ENCODE measurements around the gene SDK2.

SDK2 gene

DNA sequence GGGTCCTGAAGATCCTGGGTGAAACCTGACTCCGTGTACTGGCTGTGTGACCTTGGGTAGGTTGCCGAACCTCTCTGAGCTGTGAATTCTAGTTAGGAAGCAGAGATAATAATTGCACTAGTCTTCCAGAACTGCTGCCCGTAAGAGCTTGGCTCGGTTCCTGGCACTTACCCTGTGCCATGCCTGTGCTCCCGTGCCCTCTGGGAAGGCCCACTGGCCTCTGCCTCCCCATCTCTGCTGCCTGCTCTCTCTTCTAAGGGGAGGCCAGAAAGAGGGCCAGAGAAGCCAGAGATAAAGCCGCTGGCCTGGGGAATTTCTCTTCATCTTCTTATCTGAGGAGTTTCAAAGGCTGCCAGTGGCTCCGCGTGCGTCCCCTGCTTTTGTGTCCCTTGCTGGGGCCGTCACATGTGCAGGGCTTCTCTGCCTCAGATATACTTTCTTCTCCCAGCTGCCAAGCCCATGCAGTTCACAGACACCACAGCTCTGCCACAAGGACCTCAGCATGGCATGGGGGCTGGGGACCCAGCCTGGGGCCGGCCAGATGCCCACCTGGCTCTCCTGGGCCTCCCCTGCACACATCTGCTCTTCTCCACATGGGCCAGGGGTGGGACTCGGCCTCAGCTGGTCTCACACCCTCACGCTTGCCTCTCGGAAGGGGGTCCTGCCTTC lies 145.2 kb downstream of the SDK2 start:
- no peak overlapping the region for H3K4me3 ChIP-seq (ENCODE audit: low read depth, low read length)
- no peak for DNase-seq (ENCODE audit: low read depth)

DNA sequence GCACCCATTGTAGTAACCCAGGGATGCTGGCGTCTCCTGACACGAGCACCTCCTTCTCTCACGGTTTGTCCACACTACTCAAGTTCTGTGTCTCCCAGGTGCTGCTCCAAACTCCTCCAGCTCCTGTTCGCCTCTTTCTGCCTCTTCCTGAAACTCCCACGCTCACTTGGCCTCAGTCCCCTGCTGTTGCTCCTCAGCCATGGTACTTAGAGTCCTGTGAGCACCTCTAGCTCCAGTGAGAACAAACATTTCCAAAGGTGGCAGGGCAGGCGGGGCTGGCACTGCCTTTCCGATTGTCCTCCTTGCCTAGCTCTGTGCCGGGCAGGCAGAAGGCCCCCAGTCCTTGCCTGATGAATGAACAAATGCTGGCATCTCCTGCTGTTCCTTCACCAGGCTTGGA lies 146.1 kb downstream of the SDK2 start:
- no peak overlapping the region for H3K4me3 ChIP-seq (ENCODE audit: low read depth, low read length)
- DNase-seq (ENCODE audit: low read depth): no peak

DNA sequence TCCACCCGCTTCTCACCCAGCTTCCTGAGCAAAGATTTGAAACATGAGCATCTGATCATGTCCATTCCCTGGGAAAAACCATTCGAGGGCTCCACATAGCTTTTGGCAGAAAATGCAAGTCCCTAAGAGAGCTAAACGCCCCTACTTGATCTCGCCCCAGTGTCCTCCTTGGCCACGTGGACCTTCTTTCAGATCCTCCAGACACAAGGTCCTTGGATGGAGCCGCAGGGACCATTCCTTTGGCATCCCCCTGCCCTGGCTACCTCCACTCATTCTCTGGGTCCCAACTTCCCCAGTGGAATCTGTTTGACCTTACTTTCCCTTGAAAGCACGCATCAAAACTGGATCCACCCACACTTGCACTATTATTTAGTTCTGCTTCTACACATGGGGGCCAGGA lies 146.5 kb downstream of the SDK2 start:
- DNase-seq (ENCODE audit: low read depth): no peak
- H3K4me3 ChIP-seq (ENCODE audit: low read depth, low read length): no peak overlapping the region

DNA sequence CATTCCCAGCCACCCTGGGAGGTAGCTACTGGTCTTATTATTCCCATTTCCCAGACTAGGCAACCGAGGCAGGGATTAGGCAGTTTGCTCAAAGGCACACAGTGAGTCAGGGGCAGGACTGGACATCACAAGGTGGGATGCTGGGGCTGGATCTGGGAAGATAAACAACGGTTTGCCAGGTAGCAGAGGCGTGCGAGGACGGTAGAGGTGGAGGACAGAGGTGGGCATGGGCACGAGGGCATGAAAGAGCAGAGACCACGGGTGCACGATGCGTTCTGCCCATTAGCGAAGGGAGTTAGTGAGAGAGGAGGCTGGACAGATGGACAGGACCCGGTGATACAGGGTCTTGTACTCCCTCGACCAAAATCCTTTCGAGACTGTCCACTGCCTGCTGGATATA lies 148.0 kb downstream of the SDK2 start:
- H3K4me3 ChIP-seq (ENCODE audit: low read depth, low read length): no peak overlapping the region
- DNase-seq (ENCODE audit: low read depth): no peak

DNA sequence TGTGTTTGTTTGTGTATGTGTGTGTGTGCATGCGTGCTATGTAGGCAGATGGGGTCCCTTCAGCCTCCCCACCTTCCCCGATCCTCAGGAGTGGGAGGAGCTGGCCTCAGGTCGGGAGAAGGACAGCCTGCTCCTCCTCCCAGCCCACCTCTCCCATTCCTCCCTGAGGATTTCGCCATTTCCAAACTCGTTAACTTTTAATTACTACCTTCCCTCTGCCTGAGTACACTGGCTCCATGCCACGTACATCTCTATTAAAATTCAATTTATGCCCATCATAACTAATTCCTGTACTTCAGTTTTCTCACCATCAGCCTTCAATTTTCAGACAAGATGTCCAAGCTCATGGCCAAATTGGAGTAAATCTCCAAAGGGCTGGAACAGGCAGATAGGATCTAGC lies 148.6 kb downstream of the SDK2 start:
- DNase-seq (ENCODE audit: low read depth): no peak

DNA sequence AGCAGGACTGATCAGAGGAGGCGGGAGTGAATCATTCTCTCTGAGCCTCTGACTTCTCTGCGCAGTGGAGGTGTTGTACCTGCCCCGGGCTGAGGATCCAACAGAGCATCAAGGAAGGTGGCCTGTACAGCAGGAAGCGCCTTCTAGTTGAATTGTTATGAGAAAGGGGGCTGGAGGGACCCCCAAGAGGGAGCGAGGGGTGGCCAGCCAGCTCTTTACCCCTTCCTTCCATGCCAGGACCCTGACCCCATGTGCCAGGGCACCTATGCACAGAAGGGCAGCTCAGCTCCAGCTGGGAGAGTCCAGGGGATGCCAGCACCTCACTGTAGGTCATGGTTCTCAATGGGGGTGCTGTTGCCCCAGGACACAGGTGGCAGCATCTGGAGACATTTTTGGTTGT lies 149.3 kb downstream of the SDK2 start:
- DNase-seq (ENCODE audit: low read depth): no peak
- H3K4me3 ChIP-seq (ENCODE audit: low read depth, low read length): no peak overlapping the region

More for the DNA sequence above, 148.6 kb downstream of the SDK2 start:
- H3K4me3 ChIP-seq (ENCODE audit: low read depth, low read length): no peak overlapping the region

DNA sequence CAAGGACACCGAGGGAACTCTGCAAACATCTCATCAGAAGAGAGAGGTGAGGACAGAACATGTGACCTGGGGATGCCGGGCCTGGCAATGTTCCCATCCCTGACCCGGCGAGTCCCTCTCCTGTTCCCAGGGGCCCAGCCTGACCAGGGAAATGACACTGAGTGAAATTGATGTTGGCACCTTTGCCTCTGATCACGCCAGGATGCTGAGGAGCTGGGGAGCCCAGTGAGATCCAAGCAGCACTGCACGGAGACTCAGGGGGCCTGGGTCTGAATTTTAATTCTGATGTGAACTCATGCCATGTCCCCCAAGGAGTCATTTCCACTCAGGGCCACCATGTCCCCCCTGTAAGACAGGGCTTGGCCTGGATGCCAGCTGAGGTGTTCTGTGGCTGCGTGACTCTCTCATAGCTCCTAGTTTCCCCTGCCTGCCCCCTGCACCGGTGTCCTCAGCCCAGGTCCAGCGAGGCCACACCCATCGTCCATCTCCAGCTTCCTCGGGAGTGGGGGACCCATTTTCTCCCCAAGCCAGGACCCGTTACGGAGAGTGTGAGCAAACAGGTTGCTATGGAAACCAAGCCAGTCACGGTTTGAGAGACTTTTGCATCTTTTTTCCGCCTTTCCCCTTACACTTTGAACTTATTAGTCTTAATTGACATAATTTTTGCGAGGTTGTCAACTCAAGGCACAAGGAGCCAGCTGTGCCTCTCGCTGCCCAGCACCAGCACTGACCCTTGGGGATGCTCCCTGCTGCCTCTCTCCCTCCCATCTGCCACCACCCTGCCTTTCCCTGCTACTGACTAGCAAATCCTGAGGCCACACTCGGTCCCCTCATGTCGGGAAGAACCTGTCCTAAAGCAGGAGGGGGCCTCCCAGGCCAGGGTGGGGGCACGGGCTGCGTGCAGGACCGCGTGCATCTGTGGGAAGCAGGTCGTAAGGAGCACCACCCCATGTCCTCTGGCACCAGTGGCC lies 150.0 kb downstream of the SDK2 start:
- no peak for DNase-seq (ENCODE audit: low read depth)
- H3K4me3 ChIP-seq (ENCODE audit: low read depth, low read length): no peak overlapping the region

DNA sequence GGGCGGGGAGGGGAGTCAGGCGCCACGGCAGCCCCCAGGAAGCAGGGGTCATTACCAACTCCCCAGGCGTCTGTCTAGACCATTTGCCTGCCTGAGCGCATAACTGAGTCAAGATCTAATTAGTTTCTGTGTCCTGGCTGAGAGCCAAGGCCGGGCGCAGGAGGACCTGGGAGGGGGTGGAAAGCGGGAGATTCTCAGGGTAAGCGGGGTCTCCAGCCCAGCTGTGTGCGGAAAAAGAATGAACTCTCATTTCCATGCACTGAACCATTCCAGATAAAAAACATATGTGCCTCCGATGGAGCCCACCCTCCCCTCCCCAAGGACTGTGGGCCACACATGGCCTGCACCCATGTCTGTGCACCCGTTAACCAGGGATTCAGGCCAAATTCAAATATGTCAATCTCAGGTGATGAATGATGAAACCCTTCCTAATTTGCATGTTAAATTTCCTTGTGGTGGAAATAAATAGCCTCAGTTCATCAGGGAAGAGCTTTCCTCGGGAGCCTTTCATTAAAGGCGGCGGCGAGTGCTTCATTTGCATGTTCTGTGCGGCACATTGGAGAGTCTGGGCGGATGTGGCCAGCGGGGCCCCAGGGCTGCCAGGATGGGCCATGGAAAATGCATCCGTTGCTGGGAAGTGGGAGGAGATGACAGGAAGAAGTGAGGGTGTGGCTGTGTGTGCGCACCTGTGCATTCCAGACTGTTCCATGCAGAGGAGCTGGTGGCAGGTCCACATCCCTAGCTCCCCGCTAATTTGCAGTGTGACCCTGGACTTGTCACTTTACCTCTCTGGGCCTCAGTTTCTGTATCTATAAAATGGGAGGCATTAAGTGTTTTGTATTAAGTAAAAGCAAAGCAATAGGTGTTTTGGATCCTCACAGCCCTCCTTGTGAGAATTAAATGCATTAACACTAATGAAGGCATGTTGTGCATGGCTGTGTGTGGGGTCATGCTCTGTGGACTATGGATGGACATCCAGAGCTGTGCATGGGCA lies 151.1 kb downstream of the SDK2 start:
- no peak for DNase-seq (ENCODE audit: low read depth)
- no peak overlapping the region for H3K4me3 ChIP-seq (ENCODE audit: low read depth, low read length)

DNA sequence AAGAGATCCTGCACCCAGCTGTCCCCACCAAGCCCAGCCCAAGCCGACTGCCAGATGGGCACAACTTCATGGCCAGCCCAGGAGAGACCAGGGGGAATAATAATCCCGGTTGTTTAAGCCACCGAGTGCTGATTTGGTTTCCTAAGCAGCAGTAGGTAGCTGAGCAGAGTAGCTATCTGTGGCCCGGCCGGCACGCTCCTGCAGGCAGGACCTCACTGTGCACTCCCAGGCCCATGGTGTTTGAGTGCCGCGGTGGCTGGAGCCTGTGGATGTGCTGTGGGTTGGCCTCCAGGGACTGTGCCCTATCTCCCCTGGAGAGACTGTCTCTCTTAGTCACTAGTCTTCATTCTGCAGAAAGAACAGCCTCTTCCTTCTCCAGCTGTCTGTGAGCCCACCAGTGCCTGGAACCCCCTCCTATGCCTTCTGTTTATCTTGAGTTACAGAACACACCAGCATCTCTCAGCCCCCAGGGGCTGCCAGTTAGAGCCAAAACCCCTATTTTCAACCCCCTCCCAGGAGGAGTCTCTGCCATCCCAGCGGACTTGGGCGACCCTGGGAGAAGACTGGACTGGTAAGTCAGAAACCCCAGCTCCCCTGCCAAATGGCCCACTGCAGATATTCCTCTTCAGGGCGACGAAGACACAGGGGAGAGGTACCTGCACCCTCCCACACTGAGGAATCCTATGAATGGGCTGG lies 152.0 kb downstream of the SDK2 start:
- H3K4me3 ChIP-seq (ENCODE audit: low read depth, low read length): no peak overlapping the region
- no peak for DNase-seq (ENCODE audit: low read depth)

DNA sequence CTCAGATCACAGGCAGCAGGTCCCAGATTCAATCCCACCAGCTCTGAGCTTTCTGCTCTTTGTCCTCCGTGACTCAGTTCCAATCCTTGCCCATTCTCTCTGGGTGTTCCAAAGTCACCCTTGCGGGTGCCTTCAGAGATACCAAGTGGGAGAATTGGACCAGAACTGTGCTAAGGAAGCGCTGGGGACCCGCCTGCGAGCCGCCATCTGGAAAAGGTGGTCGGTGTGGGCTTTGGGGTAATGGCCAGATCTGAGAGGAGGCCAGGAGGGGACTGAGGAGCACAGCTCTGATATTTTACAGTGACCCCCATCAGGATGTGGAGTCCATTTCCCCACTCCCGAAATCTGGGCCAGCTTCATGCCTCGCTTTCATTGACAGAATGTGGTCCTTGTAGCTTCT lies 152.6 kb downstream of the SDK2 start:
- DNase-seq (ENCODE audit: low read depth): no peak
- no peak overlapping the region for H3K4me3 ChIP-seq (ENCODE audit: low read depth, low read length)

DNA sequence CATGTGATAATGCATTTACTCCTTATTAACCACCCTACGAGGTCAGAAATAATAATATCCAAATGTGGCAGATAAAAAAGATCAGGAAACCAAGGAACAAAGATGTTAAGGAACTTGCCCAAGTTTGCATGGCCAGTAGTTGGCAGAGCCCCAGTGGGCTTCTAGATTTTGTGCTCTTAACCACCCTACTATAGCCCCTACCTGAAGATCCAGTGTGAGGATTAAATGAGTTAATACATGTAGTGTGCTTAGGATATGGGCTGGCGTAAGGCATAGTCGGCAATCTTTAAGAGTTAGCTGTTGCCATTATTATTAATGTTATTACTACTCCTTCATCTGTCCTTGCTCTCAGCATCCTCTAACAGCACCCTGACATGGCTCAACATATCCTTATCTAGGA lies 153.4 kb downstream of the SDK2 start:
- H3K4me3 ChIP-seq (ENCODE audit: low read depth, low read length): no peak overlapping the region
- no peak for DNase-seq (ENCODE audit: low read depth)

DNA sequence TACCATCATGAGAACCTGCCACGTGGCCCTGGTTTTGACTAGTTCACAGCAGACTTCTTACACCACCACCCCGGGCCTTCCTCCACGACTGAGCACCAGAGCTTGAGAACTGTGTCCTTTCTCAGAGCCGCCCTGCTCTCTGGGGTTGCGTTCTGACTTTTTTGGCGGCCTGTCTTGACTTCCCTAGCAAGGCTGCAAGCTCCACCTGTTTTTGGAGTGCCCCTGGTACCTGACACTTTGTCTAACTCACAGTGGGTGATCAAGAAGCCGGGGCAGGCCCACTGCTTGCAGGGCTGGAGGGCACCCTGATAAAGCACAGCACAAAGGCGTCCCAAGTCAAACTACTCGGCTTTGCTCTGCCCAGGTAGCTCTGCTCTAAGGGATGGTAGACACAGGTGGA lies 154.3 kb downstream of the SDK2 start:
- no peak overlapping the region for H3K4me3 ChIP-seq (ENCODE audit: low read depth, low read length)
- no peak for DNase-seq (ENCODE audit: low read depth)

DNA sequence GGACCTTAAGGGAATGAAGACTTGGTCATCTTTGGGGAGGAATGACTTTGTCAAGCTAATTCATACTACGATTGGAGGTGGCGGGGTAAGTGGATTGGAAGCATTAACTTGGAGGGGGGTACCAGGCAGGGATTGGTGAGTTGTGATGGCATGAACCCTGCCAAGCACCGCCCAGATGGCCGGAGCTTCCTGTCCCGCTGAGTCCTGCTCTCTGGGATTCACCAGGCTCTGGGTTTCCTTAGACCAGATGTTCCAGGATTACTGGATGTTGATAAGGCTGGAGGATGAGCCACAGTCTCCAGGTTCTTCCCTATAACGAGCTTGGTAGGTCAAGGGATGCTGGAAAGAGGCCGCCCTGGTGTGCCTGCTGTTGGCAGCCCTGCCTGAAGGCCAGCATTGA lies 154.9 kb downstream of the SDK2 start:
- DNase-seq (ENCODE audit: low read depth): no peak

DNA sequence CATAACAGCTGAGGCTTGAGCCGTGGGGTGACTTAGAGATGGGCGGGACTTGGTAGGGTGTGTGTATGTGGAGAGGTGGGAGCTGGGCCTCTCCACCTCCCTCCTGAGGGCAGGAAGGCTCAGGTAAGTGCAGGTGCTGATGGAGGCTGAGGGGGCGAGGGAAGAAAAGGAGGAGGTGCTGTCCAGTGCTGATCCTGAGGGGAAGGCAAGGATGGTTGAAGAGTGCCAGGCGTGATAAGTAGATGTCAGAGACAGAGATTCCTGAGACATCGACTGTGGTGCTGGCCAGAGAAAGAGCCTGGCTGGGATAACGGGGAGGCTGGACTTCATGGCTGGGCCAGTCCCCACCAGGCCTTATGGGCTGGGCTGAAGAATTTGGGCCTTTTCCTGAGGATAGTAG lies 159.1 kb downstream of the SDK2 start:
- H3K4me3 ChIP-seq (ENCODE audit: low read depth, low read length): no peak overlapping the region
- no peak for DNase-seq (ENCODE audit: low read depth)

More for the DNA sequence above, 154.9 kb downstream of the SDK2 start:
- no peak overlapping the region for H3K4me3 ChIP-seq (ENCODE audit: low read depth, low read length)

DNA sequence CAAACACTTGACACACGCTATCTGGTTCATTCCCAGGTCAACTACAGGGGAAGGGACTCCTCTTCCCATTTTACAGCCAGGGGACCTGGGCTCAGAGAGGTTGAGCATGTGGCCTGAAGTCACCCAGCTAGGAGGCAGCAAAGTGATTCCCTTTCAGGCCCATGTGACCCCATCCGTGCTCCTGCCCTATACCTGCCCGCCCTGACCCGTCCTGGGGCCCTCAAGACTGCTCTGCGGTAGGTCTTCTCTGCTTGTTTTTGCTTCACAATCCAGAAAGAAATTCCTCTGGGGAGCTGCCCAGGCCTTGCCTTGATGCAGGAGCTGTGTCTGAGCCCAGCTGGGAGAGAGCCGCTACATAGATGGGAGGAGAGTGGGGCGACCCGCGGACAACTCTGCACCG lies 161.4 kb downstream of the SDK2 start:
- DNase-seq (ENCODE audit: low read depth): no peak

DNA sequence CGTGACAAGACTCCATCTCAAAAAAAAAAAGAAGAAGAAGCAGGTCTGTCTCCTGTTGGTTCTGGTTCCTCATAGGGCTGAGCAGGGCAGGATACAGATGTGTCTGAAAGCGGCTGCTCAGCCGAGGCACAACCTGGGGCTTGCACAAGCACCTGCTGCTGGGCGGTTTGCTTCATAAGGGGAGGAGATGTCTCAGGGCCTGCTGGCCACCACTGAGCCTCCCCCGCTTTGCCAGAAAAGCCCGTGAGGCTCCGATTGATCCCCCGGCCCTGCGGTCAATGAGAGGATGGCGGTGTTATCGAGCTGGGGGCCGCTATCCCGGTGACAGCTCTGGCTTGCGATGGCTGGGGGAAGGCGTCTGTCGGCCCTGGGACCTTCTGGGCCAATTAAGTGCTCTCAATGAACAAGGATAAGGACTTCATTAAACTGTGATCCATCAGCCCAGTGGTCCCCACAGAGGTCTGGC lies 162.0 kb downstream of the SDK2 start:
- no peak for DNase-seq (ENCODE audit: low read depth)
- no peak overlapping the region for H3K4me3 ChIP-seq (ENCODE audit: low read depth, low read length)

More for the DNA sequence above, 161.4 kb downstream of the SDK2 start:
- no peak overlapping the region for H3K4me3 ChIP-seq (ENCODE audit: low read depth, low read length)

DNA sequence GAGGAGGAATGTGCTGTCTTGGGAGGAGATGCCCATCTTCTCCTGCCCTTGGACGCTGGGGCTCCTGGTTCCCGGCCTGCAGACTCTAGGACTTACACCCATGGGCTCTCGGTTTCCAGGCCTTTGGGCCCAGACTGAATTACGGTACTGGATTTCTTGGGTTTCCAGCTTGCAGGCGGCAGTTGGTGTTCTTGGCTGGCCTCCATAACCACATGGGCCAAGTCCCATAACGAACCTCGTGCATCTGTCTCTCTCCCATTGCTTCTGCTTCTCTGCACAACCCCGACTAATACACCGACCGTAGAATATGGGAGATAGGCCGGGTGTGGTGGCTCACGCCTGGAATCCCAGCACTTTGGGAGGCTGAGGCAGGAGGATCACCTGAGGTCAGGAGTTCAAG lies 162.6 kb downstream of the SDK2 start:
- DNase-seq (ENCODE audit: low read depth): no peak
- H3K4me3 ChIP-seq (ENCODE audit: low read depth, low read length): no peak overlapping the region

DNA sequence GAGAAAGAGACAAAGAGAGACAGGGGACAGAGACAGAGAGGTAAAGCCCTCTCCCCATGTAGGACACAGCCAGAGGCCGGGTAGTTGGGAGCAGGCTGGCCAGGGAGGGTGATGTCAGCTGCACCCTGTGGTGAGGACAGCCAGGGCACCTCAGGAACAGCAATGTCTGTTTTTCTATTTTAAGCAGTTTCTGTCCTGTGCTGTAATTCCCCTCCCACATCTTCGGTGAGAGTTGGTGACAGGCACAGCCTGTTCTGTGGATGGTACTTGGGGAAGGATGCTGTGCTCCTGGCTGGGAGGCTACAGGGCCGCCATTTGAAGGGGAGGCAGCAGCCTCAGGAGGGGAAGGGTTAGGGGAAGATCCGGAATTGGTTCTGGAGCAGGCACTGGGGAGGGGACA lies 163.5 kb downstream of the SDK2 start:
- H3K4me3 ChIP-seq (ENCODE audit: low read depth, low read length): no peak overlapping the region
- DNase-seq (ENCODE audit: low read depth): no peak
